Measurements from ENCODE around the gene LDHAL6B. TPM values are rescaled to one million over a fixed set of nuclear protein-coding genes. Genes with fewer than 3 reads are reported as not detected.

The LDHAL6B gene
- total RNA-seq, 4 donors from 2014 or later: not detected

- TF ChIP-seq CTCF (IDR thresholded peaks at IDR 0.05; ENCODE audit: low read depth): no peak
Measured at GRCh38 chr15:59173194-59173593, 33.4 kb upstream of the LDHAL6B start.

- no peak for TF ChIP-seq CTCF (IDR thresholded peaks at IDR 0.05; ENCODE audit: low read depth)
Measured at GRCh38 chr15:59174151-59174834, 32.4 kb upstream of the LDHAL6B start.

GRCh38 chr15:59174835-59175831, 31.5 kb upstream of the LDHAL6B start:
- TF ChIP-seq CTCF (IDR thresholded peaks at IDR 0.05; ENCODE audit: low read depth): no peak

GRCh38 chr15:59176653-59177316, 29.9 kb upstream of the LDHAL6B start:
- no peak for TF ChIP-seq CTCF (IDR thresholded peaks at IDR 0.05; ENCODE audit: low read depth)

- TF ChIP-seq CTCF (IDR thresholded peaks at IDR 0.05; ENCODE audit: low read depth): no peak
Measured at GRCh38 chr15:59177317-59177660, 29.4 kb upstream of the LDHAL6B start.

- TF ChIP-seq CTCF (IDR thresholded peaks at IDR 0.05; ENCODE audit: low read depth): no peak
Measured at GRCh38 chr15:59178151-59178695, 28.4 kb upstream of the LDHAL6B start.

Measured in subcutaneous adipose tissue (tissue), 4 donors.